Astrocyte of the spinal cord (primary cell): ENCODE data around the gene VTA1.

Experiments used
- DNase-seq: peaks from one replicate; pipeline ENCODE4 v3.0.0; 2011; ENCODE audit warnings: low read depth, low spot score
- H3K4me3 ChIP-seq: 2 replicates; pipeline ENCODE4 v1.5.1; 2011; ENCODE audit warnings: low read depth, mild to moderate bottlenecking, low read length, moderate library complexity
- CTCF ChIP-seq: IDR thresholded peaks from 2 replicates; pipeline ENCODE4 v1.5.1; 2012; ENCODE audit warnings: low read depth, mild to moderate bottlenecking, low read length, inconsistent platforms
- in situ Hi-C: cut with HindIII; loops from 2 replicates; pipeline ENCODE4 v1.10.0; 2017; ENCODE audit warnings: low sequenced_read_pairs

The VTA1 gene

DNA sequence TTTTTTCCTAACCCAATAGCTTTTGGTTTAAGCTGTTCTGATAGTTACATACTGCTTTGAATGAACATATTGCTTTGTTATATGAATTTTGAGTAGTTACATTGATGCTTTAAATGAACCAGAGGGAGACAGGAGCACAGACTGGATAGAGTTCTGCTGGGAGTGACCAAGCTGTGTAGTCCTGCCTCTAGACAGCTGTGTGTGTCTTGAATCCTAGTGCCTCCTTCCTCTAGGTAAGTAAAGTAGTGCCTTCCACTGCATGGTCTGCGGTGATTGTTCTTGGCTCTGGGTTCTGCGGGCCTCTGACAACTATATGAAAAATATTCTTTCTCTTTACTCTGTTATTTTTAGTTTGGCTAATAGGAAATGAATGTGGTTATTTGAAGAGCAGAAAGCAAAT is 108.7 kb downstream of the VTA1 start:
- no peak overlapping the region for H3K4me3 ChIP-seq
- in situ Hi-C loops, result no loop called here
- no peak for DNase-seq
- TF ChIP-seq CTCF, result no peak

- no peak for DNase-seq
- in situ Hi-C loops, result no loop called here
- no peak for TF ChIP-seq CTCF
- no peak overlapping the region for H3K4me3 ChIP-seq
These were observed 111.2 kb downstream of the VTA1 start for GRCh38 chr6:142258305-142258704.

DNA sequence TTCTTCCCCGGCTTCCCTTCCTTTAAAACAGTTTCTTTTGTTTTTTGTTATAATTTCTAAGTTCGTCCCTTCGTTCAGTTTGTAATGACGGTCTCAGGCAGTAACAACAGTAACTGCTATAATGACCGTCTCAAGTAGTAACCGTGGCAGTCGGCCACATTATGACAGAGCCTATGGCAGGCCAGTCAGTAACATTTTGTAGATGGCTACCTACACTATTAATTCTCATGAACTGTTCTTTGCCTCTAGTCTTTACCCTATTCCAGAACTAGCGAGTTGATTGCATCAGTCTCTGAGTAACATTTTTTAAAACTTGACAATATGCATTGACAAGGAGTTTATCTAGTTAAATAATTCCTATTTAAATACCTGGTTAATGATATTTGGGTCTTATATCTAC is 111.7 kb downstream of the VTA1 start:
- no peak overlapping the region for H3K4me3 ChIP-seq
- no peak for DNase-seq
- in situ Hi-C loops, result no loop called here
- no peak for TF ChIP-seq CTCF

DNA sequence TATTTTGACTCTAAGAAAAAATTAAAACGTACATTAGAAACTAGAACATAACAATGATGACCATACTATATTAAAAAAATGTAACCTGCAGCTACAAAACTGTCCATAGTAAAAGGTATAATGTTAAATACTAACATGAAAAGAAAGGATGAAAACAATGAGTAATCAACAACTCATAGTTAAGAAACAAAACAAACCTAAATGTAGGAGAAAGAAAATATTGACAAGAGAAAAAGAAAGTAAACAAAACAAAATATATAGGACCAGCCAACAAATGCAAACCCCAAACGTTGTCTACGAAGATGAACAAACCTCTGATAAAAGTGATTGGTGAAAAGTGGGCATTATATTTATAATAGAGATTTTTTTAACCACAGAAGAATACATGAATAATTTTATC is 113.7 kb downstream of the VTA1 start:
- H3K4me3 ChIP-seq, result no peak overlapping the region
- no peak for TF ChIP-seq CTCF
- no peak for DNase-seq
- in situ Hi-C loops, result no loop called here

GRCh38 chr6:142262231-142262630 is 115.2 kb downstream of the VTA1 start:
- no peak overlapping the region for H3K4me3 ChIP-seq
- in situ Hi-C loops, result no loop called here
- no peak for DNase-seq
- TF ChIP-seq CTCF, result no peak

GRCh38 chr6:142265476-142265875 is 118.4 kb downstream of the VTA1 start:
- no peak for TF ChIP-seq CTCF
- no peak overlapping the region for H3K4me3 ChIP-seq
- no peak for DNase-seq
- in situ Hi-C loops, result no loop called here

DNA sequence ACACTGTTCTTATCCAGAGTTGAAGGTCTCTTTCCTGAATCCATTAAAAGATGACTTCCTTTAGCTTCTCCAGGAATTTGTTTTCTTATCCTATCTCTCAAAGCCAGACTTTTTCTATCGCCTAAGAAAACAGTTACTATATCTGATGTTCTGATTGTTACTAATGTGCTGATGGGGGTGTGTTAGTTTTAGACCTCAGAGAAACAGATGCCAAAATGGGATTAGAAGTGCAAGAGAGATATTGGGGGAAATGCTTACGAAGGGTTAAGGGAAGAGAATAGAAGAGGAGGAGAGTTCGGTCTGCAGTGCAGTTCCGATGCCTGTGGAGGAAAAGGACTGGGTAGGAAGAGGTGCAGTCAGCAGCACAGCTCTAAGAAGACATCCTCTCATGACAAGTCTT is 119.0 kb downstream of the VTA1 start:
- no peak for TF ChIP-seq CTCF
- H3K4me3 ChIP-seq, result no peak overlapping the region
- no peak for DNase-seq
- in situ Hi-C loops, result no loop called here
